IMR-90 (cell line): Measurements from ENCODE around the gene CARTPT. TPM values are rescaled to one million over a fixed set of nuclear protein-coding genes. Genes with fewer than 3 reads are reported as not detected.

Experiments
- ATAC-seq: fragments of 200-7000 bp; cut with Tn5 transposase; 2 replicates; pipeline ENCODE4 v1.9.1; 2020; ENCODE audit warnings: low read depth, mild to moderate bottlenecking, moderate library complexity
- BruUV-seq: library from RNA; stranded (reverse); fragments of 400-500 nt; replicated peaks from 2 replicates; lab custom pipeline; 2021; lab: Mats Ljungman, UMichigan
- CTCF ChIA-PET: fragments of 300-600 bp; formaldehyde crosslinking; extraction: SDS; loops from one replicate; lab custom pipeline; 2021; ENCODE audit warnings: antibody characterized with exemption; lab: Yijun Ruan, JAX
- POLR2A ChIA-PET: fragments of 300-600 bp; sonication (Branson Sonifier 250); formaldehyde crosslinking; loops from one replicate; lab custom pipeline; 2022; ENCODE audit warnings: antibody characterized with exemption; ENCODE audit not compliant: unreplicated experiment; lab: Charles Lee
- DNase-seq: peaks from one replicate; pipeline ENCODE4 v3.0.0; 2013
- H2AFZ ChIP-seq: replicated peaks from 2 replicates; pipeline ENCODE3; 2013; ENCODE audit warnings: low read length, mild to moderate bottlenecking; ENCODE audit not compliant: poor library complexity
- H2AK5ac ChIP-seq: 2 replicates; pipeline ENCODE4 v1.6.1; 2013; ENCODE audit warnings: low read depth, low read length, inconsistent platforms
- H2AK9ac ChIP-seq: replicated peaks from 2 replicates; pipeline ENCODE3; 2013; ENCODE audit warnings: mild to moderate bottlenecking, low read depth, low read length, moderate library complexity; ENCODE audit not compliant: poor library complexity
- H2BK120ac ChIP-seq: 2 replicates; pipeline ENCODE4 v1.6.1; 2013; ENCODE audit warnings: low read depth, low read length, inconsistent platforms
- H2BK15ac ChIP-seq: 3 replicates; pipeline ENCODE4 v1.6.1; 2013; ENCODE audit warnings: low read depth, low read length, inconsistent platforms
- H2BK20ac ChIP-seq: 2 replicates; pipeline ENCODE4 v1.6.1; 2013; ENCODE audit warnings: low read depth, mild to moderate bottlenecking, inconsistent platforms, low read length, moderate library complexity
- H2BK5ac ChIP-seq: 2 replicates; pipeline ENCODE4 v1.6.1; 2013; ENCODE audit warnings: mild to moderate bottlenecking, low read depth, low read length, inconsistent platforms; ENCODE audit not compliant: poor library complexity, severe bottlenecking
- H3K14ac ChIP-seq: replicated peaks from 2 replicates; pipeline ENCODE4 v1.6.1; 2013; ENCODE audit warnings: low read depth, low read length, inconsistent platforms
- H3K18ac ChIP-seq: 2 replicates; pipeline ENCODE4 v1.6.1; 2013; ENCODE audit warnings: low read depth, low read length, control low read depth
- H3K23ac ChIP-seq: 2 replicates; pipeline ENCODE4 v1.6.1; 2013; ENCODE audit warnings: low read depth, low read length, inconsistent platforms
- H3K27ac ChIP-seq: 2 replicates; pipeline ENCODE4 v1.5.1; 2013; ENCODE audit warnings: mild to moderate bottlenecking, control low read depth, low read length; ENCODE audit not compliant: insufficient read depth
- H3K27me3 ChIP-seq: 2 replicates; pipeline ENCODE4 v1.6.1; 2013; ENCODE audit warnings: low read length; ENCODE audit not compliant: control insufficient read depth, insufficient read depth
- H3K36me3 ChIP-seq: 2 replicates; pipeline ENCODE4 v1.6.1; 2013; ENCODE audit warnings: low read length, mixed read lengths; ENCODE audit not compliant: control insufficient read depth, insufficient read depth
- H3K4ac ChIP-seq: 2 replicates; pipeline ENCODE4 v1.6.1; 2013; ENCODE audit warnings: low read depth, low read length, inconsistent platforms
- H3K4me1 ChIP-seq: 2 replicates; pipeline ENCODE4 v1.6.1; 2013; ENCODE audit warnings: low read length, mixed read lengths; ENCODE audit not compliant: control insufficient read depth, insufficient read depth
- H3K4me2 ChIP-seq: 2 replicates; pipeline ENCODE4 v1.6.1; 2013; ENCODE audit warnings: low read depth, mild to moderate bottlenecking, control low read depth, low read length, moderate library complexity
- H3K4me3 ChIP-seq: 2 replicates; pipeline ENCODE4 v1.5.1; 2013; ENCODE audit warnings: low read depth, mild to moderate bottlenecking, control low read depth, low read length, moderate library complexity; ENCODE audit not compliant: insufficient read depth
- H3K56ac ChIP-seq: 2 replicates; pipeline ENCODE4 v1.6.1; 2013; ENCODE audit warnings: low read length, inconsistent platforms; ENCODE audit not compliant: insufficient read depth; ENCODE audit errors: extremely low read depth
- H3K79me1 ChIP-seq, 2 experiments: 2 replicates each; pipeline ENCODE4 v1.6.1; 2013; ENCODE audit warnings: low read length in 2 of 2, inconsistent platforms in 1 of 2, low read depth in 1 of 2
- H3K9ac ChIP-seq: 2 replicates; pipeline ENCODE4 v1.6.1; 2013; ENCODE audit warnings: low read depth, low read length, control low read depth
- H3K9me1 ChIP-seq: 2 replicates; pipeline ENCODE4 v1.6.1; 2013; ENCODE audit warnings: low read length, inconsistent platforms; ENCODE audit not compliant: insufficient read depth
- H3K9me3 ChIP-seq: 2 replicates; pipeline ENCODE4 v1.6.1; 2013; ENCODE audit warnings: low read length; ENCODE audit not compliant: control insufficient read depth, insufficient read depth
- H4K20me1 ChIP-seq: 2 replicates; pipeline ENCODE4 v1.6.1; 2013; ENCODE audit warnings: low read length, inconsistent platforms; ENCODE audit not compliant: insufficient read depth
- H4K5ac ChIP-seq: 2 replicates; pipeline ENCODE4 v1.6.1; 2013; ENCODE audit warnings: mild to moderate bottlenecking, low read depth, low read length, control low read depth
- H4K8ac ChIP-seq, 2 experiments: 2 replicates each; pipeline ENCODE4 v1.6.1; 2013; ENCODE audit warnings: low read depth in 2 of 2, low read length in 2 of 2, control low read depth in 1 of 2, inconsistent platforms in 1 of 2
- H4K91ac ChIP-seq: 2 replicates; pipeline ENCODE4 v1.6.1; 2013; ENCODE audit warnings: low read depth, low read length, inconsistent platforms; ENCODE audit not compliant: insufficient read depth
- CEBPB ChIP-seq: IDR thresholded peaks from 2 replicates; pipeline ENCODE4 v1.6.1; 2012; ENCODE audit warnings: low read depth, low read length, improper control_type of control experiment
- FOS ChIP-seq: fragments of 150-350 bp; IDR thresholded peaks from 2 replicates; pipeline ENCODE4 v1.6.1; 2016; ENCODE audit warnings: low read depth, low read length
- MAZ ChIP-seq: IDR thresholded peaks from 2 replicates; pipeline ENCODE4 v1.6.1; 2012; ENCODE audit warnings: low read depth, mild to moderate bottlenecking, low read length, improper control_type of control experiment, moderate library complexity, borderline replicate concordance
- MXI1 ChIP-seq: IDR thresholded peaks from 2 replicates; pipeline ENCODE4 v1.6.1; 2012; ENCODE audit warnings: low read depth, mild to moderate bottlenecking, low read length, moderate library complexity, borderline replicate concordance
- NFE2L2 ChIP-seq: fragments of 150-350 bp; IDR thresholded peaks from 2 replicates; pipeline ENCODE4 v1.6.1; 2016; ENCODE audit warnings: low read depth, mild to moderate bottlenecking, low read length
- RAD21 ChIP-seq: IDR thresholded peaks from 2 replicates; pipeline ENCODE4 v1.6.1; 2012; ENCODE audit warnings: low read length, improper control_type of control experiment
- RCOR1 ChIP-seq: IDR thresholded peaks from 2 replicates; pipeline ENCODE4 v1.6.1; 2012; ENCODE audit warnings: mild to moderate bottlenecking, low read length, improper control_type of control experiment; ENCODE audit not compliant: insufficient replicate concordance
- RFX5 ChIP-seq: IDR thresholded peaks from 2 replicates; pipeline ENCODE4 v1.8.0; 2012; ENCODE audit warnings: low read depth, mild to moderate bottlenecking, low read length, moderate library complexity
- SMC3 ChIP-seq: fragments of 150-350 bp; IDR thresholded peaks from 2 replicates; pipeline ENCODE4 v1.6.1; 2016; ENCODE audit warnings: low read depth, mild to moderate bottlenecking, antibody characterized with exemption, low read length, moderate library complexity
- WGBS, 2 experiments: methylation state at CpG; one replicate each; pipeline versions ENCODE4 v1.1.5 to v1.1.7; 2013; ENCODE audit warnings: missing lambda C conversion rate in 2 of 2; ENCODE audit not compliant: insufficient read length in 1 of 2; ENCODE audit errors: extremely low coverage in 2 of 2; 5-methylcytosine and 5-hydroxymethylcytosine counted together
- dilution Hi-C: fragments of 300-500 bp; cut with HindIII; formaldehyde crosslinking; loops from one replicate; pipeline ENCODE4 v1.14.3; 2018; ENCODE audit warnings: low sequenced_read_pairs; ENCODE audit not compliant: unreplicated experiment
- in situ Hi-C: fragments of 300-500 bp; cut with MboI; formaldehyde crosslinking; loops from 3 replicates; pipeline ENCODE4 v1.14.3; 2019; ENCODE audit warnings: low sequenced_read_pairs, inconsistent platforms, mixed read lengths
- intact Hi-C: fragments of 100-400 bp; cut with micrococcal nuclease; formaldehyde crosslinking; loops from 2 replicates; pipeline ENCODE4 v1.10.0; 2022
- polyA plus RNA-seq, 3 experiments: library from polyadenylated mRNA; depleted of rRNA; stranded (reverse); fragments of >200 nt; gene quantifications; 2 replicates each; pipeline ENCODE4 v1.2.3, GENCODE V29; 2012; ENCODE audit warnings: low replicate concordance in 1 of 3
- total RNA-seq: library from RNA; depleted of rRNA; stranded (reverse); fragments of >200 nt; gene quantifications from 2 replicates; pipeline ENCODE4 v1.2.3, GENCODE V29; 2012
- TF ChIP-seq, protein P1 (sequence below): conservative IDR thresholded peaks from 2 replicates; pipeline ENCODE4 v1.5.1; 2012; ENCODE audit warnings: mild to moderate bottlenecking, low read depth, low read length, improper control_type of control experiment

The CARTPT gene
- total and polyA plus RNA-seq, 2 of the 4 experiments (the other 2 are of a cell fraction) = not detected

DNA sequence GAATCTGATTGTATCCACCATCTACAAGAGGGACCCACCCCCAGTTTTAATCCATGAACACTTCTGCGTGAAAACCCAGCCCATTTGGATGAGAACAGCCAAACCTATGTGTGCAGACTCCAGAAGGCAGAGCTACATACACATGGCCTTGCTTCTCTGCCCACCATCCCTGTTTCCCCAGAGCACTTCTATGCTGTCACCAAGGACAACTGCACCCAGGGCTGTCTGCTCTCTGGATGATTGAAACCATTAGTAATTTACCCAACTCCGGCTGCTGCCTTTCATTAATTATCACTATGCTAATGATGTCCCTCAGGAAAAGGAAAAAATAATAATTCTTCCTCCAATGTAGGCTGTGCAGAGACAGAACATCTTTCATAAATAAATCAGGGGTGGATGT, 8.9 kb downstream of the CARTPT start:
- BruUV-seq = no TSS peak
- H3K4me3 ChIP-seq = no peak overlapping the region
- WGBS, 2 experiments = 80% methylated on average over 1 of the region's 2 CpGs; no CpG with 5 or more reads in 1 of the 2 experiments
- intact Hi-C loops (no loop called here), in situ Hi-C loops (no loop called here), dilution Hi-C loops (no loop called here)
- H3K27ac ChIP-seq = no peak overlapping the region
- no peak overlapping the region for H3K18ac ChIP-seq
- no peak overlapping the region for H2BK5ac ChIP-seq
- no peak overlapping the region for H3K14ac ChIP-seq
- H3K79me1 ChIP-seq = no peaks in the 10 kb centered on the region
- H2BK15ac ChIP-seq = no peak overlapping the region
- no peak overlapping the region for H3K23ac ChIP-seq
- ATAC-seq (no peak), DNase-seq (no peak)
- H3K27me3 ChIP-seq = peaks cover 4% of the 10 kb centered on the region
- H4K91ac ChIP-seq = no peak overlapping the region
- H3K36me3 ChIP-seq = no peaks in the 10 kb centered on the region
- no peak overlapping the region for H2AK9ac ChIP-seq
- H3K4ac ChIP-seq = no peak overlapping the region
- TF ChIP-seq RFX5 = no peak
- TF ChIP-seq NFE2L2 = no peak
- no peak for TF ChIP-seq FOS
- TF ChIP-seq CEBPB = no peak
- no peak for TF ChIP-seq MXI1
- no peak for TF ChIP-seq RAD21
- TF ChIP-seq, protein P1, sequence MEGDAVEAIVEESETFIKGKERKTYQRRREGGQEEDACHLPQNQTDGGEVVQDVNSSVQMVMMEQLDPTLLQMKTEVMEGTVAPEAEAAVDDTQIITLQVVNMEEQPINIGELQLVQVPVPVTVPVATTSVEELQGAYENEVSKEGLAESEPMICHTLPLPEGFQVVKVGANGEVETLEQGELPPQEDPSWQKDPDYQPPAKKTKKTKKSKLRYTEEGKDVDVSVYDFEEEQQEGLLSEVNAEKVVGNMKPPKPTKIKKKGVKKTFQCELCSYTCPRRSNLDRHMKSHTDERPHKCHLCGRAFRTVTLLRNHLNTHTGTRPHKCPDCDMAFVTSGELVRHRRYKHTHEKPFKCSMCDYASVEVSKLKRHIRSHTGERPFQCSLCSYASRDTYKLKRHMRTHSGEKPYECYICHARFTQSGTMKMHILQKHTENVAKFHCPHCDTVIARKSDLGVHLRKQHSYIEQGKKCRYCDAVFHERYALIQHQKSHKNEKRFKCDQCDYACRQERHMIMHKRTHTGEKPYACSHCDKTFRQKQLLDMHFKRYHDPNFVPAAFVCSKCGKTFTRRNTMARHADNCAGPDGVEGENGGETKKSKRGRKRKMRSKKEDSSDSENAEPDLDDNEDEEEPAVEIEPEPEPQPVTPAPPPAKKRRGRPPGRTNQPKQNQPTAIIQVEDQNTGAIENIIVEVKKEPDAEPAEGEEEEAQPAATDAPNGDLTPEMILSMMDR = no peak
- TF ChIP-seq RCOR1 = no peak
- no peak for TF ChIP-seq MAZ
- TF ChIP-seq SMC3 = no peak
- H3K56ac ChIP-seq = no peak overlapping the region
- H3K4me2 ChIP-seq = no peak overlapping the region
- CTCF ChIA-PET = interaction anchor here (1.2 kb wide), 1 partner anchor 30 kb away, joined by 3 read pairs; no protein-coding TSS in a partner anchor
- H2BK20ac ChIP-seq = no peak overlapping the region
- H3K9me3 ChIP-seq = no peaks in the 10 kb centered on the region
- no peak overlapping the region for H4K5ac ChIP-seq
- POLR2A ChIA-PET = no interaction called here
- no peaks in the 10 kb centered on the region for H4K20me1 ChIP-seq
- no peaks in the 10 kb centered on the region for H3K4me1 ChIP-seq
- H3K9ac ChIP-seq = no peak overlapping the region
- H2AFZ ChIP-seq = no peak overlapping the region
- no peaks in the 10 kb centered on the region for H3K9me1 ChIP-seq
- H2AK5ac ChIP-seq = no peak overlapping the region
- no peak overlapping the region for H4K8ac ChIP-seq
- H2BK120ac ChIP-seq = no peak overlapping the region
